Ishikawa (cell line): Measurements from ENCODE around the gene PGC.

Source experiments
- CREB1 ChIP-seq: IDR thresholded peaks from 2 replicates; pipeline ENCODE4 v1.6.1; 2012; ENCODE audit warnings: low read depth
- NFIC ChIP-seq: IDR thresholded peaks from 2 replicates; pipeline ENCODE4 v1.6.1; 2012
- TCF12 ChIP-seq: IDR thresholded peaks from 2 replicates; pipeline ENCODE4 v1.6.1; 2012; ENCODE audit warnings: low read depth
- YY1 ChIP-seq: IDR thresholded peaks from 2 replicates; pipeline ENCODE4 v1.6.1; 2012; ENCODE audit warnings: low read depth
- TF ChIP-seq, protein P1 (sequence below): IDR thresholded peaks from 2 replicates; pipeline ENCODE4 v1.6.1; 2012; ENCODE audit warnings: low read depth, mild to moderate bottlenecking

DNA sequence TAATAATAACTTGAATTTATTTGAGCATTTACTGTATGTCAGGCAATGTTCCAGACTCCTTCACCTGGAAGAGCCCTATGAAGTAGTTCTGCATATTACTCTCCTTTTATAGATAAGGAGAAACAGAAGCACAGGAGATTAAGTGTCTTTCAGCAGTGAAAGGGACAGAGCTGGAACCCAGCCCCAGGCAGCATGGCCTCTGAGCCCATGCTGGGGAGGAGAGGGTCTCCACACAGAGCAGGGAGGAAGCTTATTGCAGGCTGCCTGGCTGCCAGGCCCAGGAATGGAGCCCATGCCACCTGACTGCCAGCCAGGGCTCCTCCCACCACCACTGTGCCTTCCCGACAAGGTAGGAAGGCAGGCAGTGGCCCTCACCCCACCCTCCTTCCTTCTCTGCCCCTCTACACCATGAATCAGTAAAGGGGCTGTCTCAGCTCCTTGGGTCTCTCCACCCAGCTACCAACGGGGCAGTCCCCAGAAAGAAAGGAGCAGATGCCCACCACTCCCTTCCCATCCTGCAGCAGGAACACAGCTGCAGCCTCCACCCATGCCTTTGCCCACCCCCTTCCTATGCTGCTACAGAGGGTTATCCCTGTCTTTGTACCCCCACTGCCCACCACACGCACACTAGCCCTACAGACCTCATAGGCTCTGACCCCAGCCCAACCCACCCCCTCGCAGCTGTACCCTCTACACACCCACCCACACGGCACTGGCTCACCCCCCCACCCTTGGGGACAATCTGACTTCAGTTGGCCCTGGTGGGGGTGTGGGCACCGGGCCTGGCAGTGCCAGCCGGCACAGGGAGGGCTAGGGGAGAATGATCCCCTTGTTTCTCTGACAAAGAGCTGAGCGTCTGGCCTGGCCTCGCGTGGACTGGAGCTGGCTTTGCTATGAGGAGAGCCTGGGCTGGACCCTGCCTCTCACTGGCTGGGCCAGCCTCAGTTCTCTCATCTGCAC, 53.6 kb downstream of the PGC start:
- TF ChIP-seq YY1 (no peak), NFIC (no peak), CREB1 (no peak), TCF12 (no peak)
- TF ChIP-seq, protein P1, sequence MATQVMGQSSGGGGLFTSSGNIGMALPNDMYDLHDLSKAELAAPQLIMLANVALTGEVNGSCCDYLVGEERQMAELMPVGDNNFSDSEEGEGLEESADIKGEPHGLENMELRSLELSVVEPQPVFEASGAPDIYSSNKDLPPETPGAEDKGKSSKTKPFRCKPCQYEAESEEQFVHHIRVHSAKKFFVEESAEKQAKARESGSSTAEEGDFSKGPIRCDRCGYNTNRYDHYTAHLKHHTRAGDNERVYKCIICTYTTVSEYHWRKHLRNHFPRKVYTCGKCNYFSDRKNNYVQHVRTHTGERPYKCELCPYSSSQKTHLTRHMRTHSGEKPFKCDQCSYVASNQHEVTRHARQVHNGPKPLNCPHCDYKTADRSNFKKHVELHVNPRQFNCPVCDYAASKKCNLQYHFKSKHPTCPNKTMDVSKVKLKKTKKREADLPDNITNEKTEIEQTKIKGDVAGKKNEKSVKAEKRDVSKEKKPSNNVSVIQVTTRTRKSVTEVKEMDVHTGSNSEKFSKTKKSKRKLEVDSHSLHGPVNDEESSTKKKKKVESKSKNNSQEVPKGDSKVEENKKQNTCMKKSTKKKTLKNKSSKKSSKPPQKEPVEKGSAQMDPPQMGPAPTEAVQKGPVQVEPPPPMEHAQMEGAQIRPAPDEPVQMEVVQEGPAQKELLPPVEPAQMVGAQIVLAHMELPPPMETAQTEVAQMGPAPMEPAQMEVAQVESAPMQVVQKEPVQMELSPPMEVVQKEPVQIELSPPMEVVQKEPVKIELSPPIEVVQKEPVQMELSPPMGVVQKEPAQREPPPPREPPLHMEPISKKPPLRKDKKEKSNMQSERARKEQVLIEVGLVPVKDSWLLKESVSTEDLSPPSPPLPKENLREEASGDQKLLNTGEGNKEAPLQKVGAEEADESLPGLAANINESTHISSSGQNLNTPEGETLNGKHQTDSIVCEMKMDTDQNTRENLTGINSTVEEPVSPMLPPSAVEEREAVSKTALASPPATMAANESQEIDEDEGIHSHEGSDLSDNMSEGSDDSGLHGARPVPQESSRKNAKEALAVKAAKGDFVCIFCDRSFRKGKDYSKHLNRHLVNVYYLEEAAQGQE: no peak
